Activated effector memory CD4-positive, alpha-beta T cell treated with anti-CD3 and anti-CD28 coated beads, Interleukin-2, amount 50 U/mL, for 16 hours (primary cell): ENCODE measurements around the gene ZNF577.
"Not testable (repeated sequence)": the region's sequence is repeated elsewhere in the genome, so short reads cannot be mapped to it uniquely, and the experiment has no call there.

ENCODE experiments used
- DNase-seq: peaks from one replicate; pipeline ENCODE4 v3.0.0-alpha.2; 2020

The ZNF577 gene

GRCh38 chr19:51887522-51888498 is at the start of gene ZNF577:
Gene ZNF577, minus strand, starts transcription at chr19:51887951. Its CDS starts 7,569 bp downstream, at chr19:51880382.
- DNase-seq, result peak; percentile 89

- DNase-seq, result no peak
These were observed 44.2 kb upstream of the ZNF577 start for GRCh38 chr19:51931921-51932320.

GRCh38 chr19:51927859-51928258 is 40.1 kb upstream of the ZNF577 start:
- DNase-seq, result no peak

GRCh38 chr19:51926784-51927741 is 39.3 kb upstream of the ZNF577 start, which contains the start of gene ZNF613:
Gene ZNF613, plus strand, starts transcription at chr19:51927472. Its CDS starts 8,749 bp downstream, at chr19:51936221.
- peak; percentile 93 for DNase-seq

- DNase-seq, result no peak
These were observed 38.7 kb upstream of the ZNF577 start for GRCh38 chr19:51926426-51926783.

GRCh38 chr19:51921949-51922348 is 34.2 kb upstream of the ZNF577 start:
- no peak for DNase-seq

GRCh38 chr19:51919606-51920005 is 31.9 kb upstream of the ZNF577 start:
- no peak for DNase-seq

GRCh38 chr19:51916167-51916566 is 28.4 kb upstream of the ZNF577 start:
- DNase-seq, result no peak

GRCh38 chr19:51915324-51915867 is 27.6 kb upstream of the ZNF577 start:
- no peak for DNase-seq

- DNase-seq, result not testable (repeated sequence)
These were observed 20.2 kb upstream of the ZNF577 start for GRCh38 chr19:51907981-51908380.

- DNase-seq, result not testable (repeated sequence)
These were observed 18.4 kb upstream of the ZNF577 start for GRCh38 chr19:51906108-51906507.

- DNase-seq, result not testable (repeated sequence)
These were observed 17.9 kb upstream of the ZNF577 start for GRCh38 chr19:51905639-51906038.

GRCh38 chr19:51905206-51905605 is 17.5 kb upstream of the ZNF577 start:
- DNase-seq, result no peak

GRCh38 chr19:51904331-51905165 is 16.8 kb upstream of the ZNF577 start, which contains the start of gene ZNF649:
Gene ZNF649, minus strand, starts transcription at chr19:51905017. Its CDS starts 4,910 bp downstream, at chr19:51900107.
- DNase-seq, result peak; percentile 92

- no peak for DNase-seq
These were observed 15.4 kb upstream of the ZNF577 start for GRCh38 chr19:51903192-51903591.

GRCh38 chr19:51901860-51902259 is 14.1 kb upstream of the ZNF577 start:
- no peak for DNase-seq

GRCh38 chr19:51891193-51891747 is 3.5 kb upstream of the ZNF577 start:
- no peak for DNase-seq

GRCh38 chr19:51889934-51890333 is 2.2 kb upstream of the ZNF577 start:
- no peak for DNase-seq

GRCh38 chr19:51884713-51885112 is 3.0 kb downstream of the ZNF577 start:
- DNase-seq, result no peak

GRCh38 chr19:51882518-51882917 is 5.2 kb downstream of the ZNF577 start:
- DNase-seq, result no peak

- DNase-seq, result no peak
These were observed 14.7 kb downstream of the ZNF577 start for GRCh38 chr19:51873097-51873496.
